PFSK-1 (cell line): ENCODE measurements around the gene CD22.

ENCODE experiments used
- POLR2AphosphoS5 ChIP-seq: IDR thresholded peaks from 2 replicates; pipeline ENCODE4 v1.6.1; 2012; ENCODE audit warnings: low read depth, mild to moderate bottlenecking, control low read depth, low read length, moderate library complexity
- TAF1 ChIP-seq: IDR thresholded peaks from 2 replicates; pipeline ENCODE4 v1.6.1; 2012; ENCODE audit warnings: low read length, control low read depth, borderline replicate concordance; ENCODE audit not compliant: insufficient read depth

DNA sequence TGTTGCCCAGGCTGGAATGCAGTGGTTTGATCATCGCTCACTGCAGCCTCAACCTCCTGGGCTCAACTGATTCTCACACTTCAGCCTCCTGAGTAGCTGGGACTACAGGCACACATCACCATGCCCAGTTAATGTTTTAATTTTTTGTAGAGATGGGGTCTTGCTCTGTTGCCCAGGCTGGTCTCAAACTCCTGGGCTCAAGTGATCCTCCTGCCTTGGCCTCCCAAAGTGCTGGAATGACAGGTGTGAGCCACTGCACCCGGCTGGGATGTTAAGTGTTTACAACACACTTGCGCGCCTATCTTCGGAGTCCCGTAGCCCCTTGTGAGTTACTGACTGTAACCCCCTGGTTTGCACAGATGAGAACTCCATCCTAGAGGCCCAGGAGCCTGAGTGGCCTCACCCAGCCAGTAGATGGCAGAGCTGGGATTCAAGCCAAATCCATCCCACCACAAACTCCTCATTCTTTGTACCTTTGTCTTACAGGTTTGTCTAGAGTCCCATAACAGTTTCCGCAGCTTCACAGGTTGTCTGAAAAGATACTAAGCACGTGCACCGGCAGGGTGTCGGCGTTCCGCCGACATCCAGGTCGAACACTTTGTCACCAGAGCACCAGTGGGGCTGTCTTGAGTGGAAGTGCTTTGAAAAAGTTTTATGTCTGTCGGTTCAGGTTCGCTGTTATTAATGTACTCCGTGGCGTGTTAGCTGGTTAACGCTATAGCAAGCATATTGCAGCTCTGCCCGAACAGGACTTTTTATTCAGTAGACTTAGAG, 22.3 kb upstream of the CD22 start:
- TF ChIP-seq POLR2AphosphoS5 (no peak), TAF1 (no peak)
